OCI-LY3 (cell line): ENCODE measurements around the gene CIT.

ENCODE experiments used
- CTCF ChIP-seq: fragments of 200-600, 300-600 bp; sonication (generic); IDR thresholded peaks from 2 replicates; pipeline ENCODE4 v1.5.1; 2014; ENCODE audit warnings: antibody characterized with exemption, low read length, low read depth
- EZH2phosphoT487 ChIP-seq: fragments of 200-600 bp; shearing (Covaris generic); IDR thresholded peaks from 2 replicates; pipeline ENCODE4 v1.6.1; 2018; ENCODE audit warnings: antibody characterized with exemption, mixed run types, low read depth

DNA sequence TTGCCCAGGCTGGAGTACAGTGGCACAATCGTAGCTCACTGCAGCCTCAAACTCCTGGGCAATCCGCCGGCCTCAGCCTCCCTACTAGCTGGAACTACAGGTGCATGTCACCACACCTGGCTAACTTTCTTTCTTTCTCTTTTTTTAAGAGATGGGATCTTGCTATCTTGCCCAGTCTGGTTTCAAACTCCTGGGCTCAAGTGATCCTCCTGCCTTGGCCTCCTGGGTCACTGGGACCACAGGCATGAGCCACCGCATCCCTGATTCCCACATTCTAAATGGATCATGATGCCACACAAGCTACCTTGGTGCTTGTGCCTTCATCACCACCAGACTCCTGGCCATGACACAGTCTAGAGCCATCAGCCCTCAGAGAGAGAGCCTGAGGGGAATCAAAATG is 165.4 kb downstream of the CIT start:
- TF ChIP-seq CTCF (no peak), EZH2phosphoT487 (no peak)
